GM10847 (cell line): Measurements from ENCODE around the gene LGALS16.

Experiments
- POLR2A ChIP-seq: IDR thresholded peaks from 2 replicates; pipeline ENCODE4 v1.6.1; 2011; ENCODE audit not compliant: insufficient read length; ENCODE audit errors: extremely low read depth

The LGALS16 gene

DNA sequence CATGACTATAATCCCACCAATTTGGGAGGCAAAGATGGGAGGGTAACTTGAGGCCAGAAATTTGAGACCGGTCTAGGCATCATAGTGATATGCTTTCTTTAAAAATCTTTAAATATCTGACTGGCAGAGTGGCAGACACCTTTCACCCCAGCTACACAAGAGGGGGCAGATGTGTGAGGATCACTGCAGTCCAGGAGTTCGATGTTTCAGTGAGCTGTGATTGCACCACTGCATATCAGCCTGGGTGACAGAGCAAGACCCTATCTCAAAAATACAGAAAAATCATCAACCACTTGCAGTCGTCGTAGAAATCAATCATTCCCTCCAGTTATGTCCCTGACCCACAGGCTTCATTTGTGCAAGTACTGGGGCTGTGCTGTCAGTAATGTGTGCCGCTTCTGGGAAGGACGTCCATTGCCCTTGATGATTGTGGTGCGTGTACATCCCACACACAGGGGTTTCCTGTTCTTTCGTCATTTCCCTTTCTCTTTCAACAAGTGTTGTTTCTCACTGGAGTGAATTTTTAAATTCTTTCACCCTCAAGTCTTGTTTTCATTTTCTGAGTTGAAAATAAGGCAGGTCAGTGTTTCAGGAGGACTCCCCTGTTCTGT lies 50.0 kb downstream of the LGALS16 start:
- no peak for TF ChIP-seq POLR2A

DNA sequence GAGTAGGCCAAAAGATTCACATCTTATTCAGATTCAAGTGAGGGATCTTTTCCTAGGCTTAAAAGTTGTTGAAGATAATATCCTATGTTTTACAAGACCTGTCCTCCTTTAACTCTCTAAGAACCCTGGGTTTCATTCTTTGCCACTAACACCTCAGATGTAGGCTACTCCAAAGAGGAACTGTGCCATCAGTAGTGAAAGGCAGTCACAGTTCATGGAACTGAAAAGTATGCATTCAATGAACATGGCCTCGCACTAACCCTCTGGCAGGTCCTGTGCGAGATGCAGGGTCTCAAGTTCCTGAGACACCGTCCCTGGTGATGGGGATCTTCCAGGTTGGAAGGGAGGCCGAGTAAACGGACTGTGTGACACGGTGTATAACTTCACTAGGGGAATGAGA lies 52.9 kb downstream of the LGALS16 start:
- TF ChIP-seq POLR2A, result no peak

DNA sequence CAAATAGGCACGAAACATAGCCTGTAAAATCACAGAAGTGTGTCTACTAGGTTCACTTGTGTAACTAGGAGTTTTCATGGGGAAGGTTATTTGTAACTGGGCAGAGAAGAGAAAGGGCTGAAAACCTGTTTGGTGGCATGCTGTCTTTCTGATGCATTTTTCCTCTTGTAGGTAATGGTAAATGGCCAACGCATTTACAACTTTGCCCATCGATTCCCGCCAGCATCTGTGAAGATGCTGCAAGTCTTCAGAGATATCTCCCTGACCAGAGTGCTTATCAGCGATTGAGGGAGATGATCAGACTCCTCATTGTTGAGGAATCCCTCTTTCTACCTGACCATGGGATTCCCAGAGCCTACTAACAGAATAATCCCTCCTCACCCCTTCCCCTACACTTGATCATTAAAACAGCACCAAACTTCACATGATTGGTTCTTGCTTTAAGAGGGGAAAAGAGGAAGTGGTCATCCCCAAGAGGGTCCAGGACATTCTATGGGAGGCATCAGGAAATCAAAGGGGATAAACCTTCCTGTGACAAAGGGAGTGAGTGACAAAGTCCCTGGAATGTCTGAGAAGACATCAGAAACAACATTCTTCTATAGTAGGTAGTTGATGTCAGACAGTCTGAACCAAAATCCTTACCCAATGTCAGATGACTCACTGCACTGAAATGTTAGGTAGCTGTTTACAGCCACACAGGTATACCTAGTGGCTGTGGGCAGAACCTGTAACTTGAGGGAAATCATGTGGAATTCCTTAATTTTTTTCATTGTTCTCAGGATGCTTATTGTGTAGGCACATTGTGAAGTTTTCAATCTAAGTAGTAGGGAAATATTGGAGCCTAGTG lies 53.5 kb downstream of the LGALS16 start:
- no peak for TF ChIP-seq POLR2A
